Measurements from ENCODE around the gene EDDM3A. TPM values are rescaled to one million over a fixed set of nuclear protein-coding genes. Genes with fewer than 3 reads are reported as not detected.

Gene EDDM3A
- total and polyA plus RNA-seq, 2 experiments from 2014 or later, result not detected

DNA sequence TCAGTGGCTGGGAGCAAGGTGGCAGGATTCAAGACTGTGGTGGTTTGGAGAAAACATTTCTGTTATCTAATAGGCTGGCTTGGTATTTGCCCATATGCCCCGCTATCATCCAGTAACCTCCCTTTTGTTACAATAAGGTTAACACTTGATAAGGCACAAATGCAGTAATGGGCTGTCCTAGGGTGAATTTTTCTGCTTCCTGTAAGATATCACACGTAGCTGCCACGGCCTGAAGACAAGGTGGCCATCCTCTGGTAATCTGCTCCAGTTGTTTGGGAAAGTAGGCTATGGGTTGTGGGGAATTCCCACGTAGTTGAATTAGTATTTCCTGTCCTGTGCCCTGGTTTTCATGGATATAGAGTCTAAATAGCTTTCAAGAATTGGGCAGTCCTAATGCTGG, 34.0 kb upstream of the EDDM3A start:
- H4K20me1 ChIP-seq (replicated peaks; ENCODE audit: insufficient read depth), result no peaks in the 10 kb centered on the region
- Mint-ChIP-seq H3K36me3 (ENCODE audit: low read depth) (peaks cover 15% of the 10 kb centered on the region), H3K4me3 (no peak overlapping the region), H3K4me1 (peaks cover 31% of the 10 kb centered on the region), H3K27ac (no peak overlapping the region), H3K9me3 (peaks cover 19% of the 10 kb centered on the region), H3K27me3 (ENCODE audit: insufficient read depth, low read depth, poor library complexity) (peaks cover 7% of the 10 kb centered on the region)
- ATAC-seq, result no peak
- H3K4me2 ChIP-seq, result no peak overlapping the region
- no peaks in the 10 kb centered on the region for H3K79me2 ChIP-seq (replicated peaks; ENCODE audit: insufficient read depth)
- peaks cover 13% of the 10 kb centered on the region; the same call in 1 of the 2 replicates for H3K9me2 ChIP-seq (ENCODE audit: insufficient read depth)
- H3K36me3 ChIP-seq (ENCODE audit: insufficient read depth), result no peaks in the 10 kb centered on the region
- H3F3A ChIP-seq (replicated peaks; ENCODE audit: low read depth), result no peaks in the 10 kb centered on the region
- no peaks in the 10 kb centered on the region for H3K4me1 ChIP-seq (ENCODE audit: insufficient read depth)
- H3K27me3 ChIP-seq (ENCODE audit: insufficient read depth), result no peaks in the 10 kb centered on the region
- H2AFZ ChIP-seq, result no peak overlapping the region
- DNase-seq (ENCODE audit: low spot score), result no peak
- H3K4me3 ChIP-seq, result no peak overlapping the region
- TF ChIP-seq, protein P1, sequence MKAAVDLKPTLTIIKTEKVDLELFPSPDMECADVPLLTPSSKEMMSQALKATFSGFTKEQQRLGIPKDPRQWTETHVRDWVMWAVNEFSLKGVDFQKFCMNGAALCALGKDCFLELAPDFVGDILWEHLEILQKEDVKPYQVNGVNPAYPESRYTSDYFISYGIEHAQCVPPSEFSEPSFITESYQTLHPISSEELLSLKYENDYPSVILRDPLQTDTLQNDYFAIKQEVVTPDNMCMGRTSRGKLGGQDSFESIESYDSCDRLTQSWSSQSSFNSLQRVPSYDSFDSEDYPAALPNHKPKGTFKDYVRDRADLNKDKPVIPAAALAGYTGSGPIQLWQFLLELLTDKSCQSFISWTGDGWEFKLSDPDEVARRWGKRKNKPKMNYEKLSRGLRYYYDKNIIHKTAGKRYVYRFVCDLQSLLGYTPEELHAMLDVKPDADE (IDR thresholded peaks at IDR 0.05), result no peak
- TF ChIP-seq EZH2phosphoT487 (IDR thresholded peaks at IDR 0.05; ENCODE audit: unreplicated experiment) (no peak), POLR2AphosphoS5 (IDR thresholded peaks at IDR 0.05; ENCODE audit: low read depth) (no peak), NANOG (IDR thresholded peaks at IDR 0.05; ENCODE audit: borderline replicate concordance) (no peak), EZH2 (IDR thresholded peaks at IDR 0.05; ENCODE audit: low read depth, unreplicated experiment) (no peak), JUNB (IDR thresholded peaks at IDR 0.05; ENCODE audit: unreplicated experiment) (no peak), CREB1 (CRISPR knock-in tag; IDR thresholded peaks at IDR 0.05; ENCODE audit: low read depth) (no peak), ZNF331 (CRISPR knock-in tag; IDR thresholded peaks at IDR 0.05; ENCODE audit: low read depth) (no peak), STAT1 (IDR thresholded peaks at IDR 0.05; ENCODE audit: unreplicated experiment) (no peak), ZNF114 (CRISPR knock-in tag; IDR thresholded peaks at IDR 0.05) (no peak)
- TF ChIP-seq, protein P2, sequence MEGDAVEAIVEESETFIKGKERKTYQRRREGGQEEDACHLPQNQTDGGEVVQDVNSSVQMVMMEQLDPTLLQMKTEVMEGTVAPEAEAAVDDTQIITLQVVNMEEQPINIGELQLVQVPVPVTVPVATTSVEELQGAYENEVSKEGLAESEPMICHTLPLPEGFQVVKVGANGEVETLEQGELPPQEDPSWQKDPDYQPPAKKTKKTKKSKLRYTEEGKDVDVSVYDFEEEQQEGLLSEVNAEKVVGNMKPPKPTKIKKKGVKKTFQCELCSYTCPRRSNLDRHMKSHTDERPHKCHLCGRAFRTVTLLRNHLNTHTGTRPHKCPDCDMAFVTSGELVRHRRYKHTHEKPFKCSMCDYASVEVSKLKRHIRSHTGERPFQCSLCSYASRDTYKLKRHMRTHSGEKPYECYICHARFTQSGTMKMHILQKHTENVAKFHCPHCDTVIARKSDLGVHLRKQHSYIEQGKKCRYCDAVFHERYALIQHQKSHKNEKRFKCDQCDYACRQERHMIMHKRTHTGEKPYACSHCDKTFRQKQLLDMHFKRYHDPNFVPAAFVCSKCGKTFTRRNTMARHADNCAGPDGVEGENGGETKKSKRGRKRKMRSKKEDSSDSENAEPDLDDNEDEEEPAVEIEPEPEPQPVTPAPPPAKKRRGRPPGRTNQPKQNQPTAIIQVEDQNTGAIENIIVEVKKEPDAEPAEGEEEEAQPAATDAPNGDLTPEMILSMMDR (conservative IDR thresholded peaks at IDR 0.05; ENCODE audit: low read depth in 2 of 2), result no peak
- TF ChIP-seq, protein P3, sequence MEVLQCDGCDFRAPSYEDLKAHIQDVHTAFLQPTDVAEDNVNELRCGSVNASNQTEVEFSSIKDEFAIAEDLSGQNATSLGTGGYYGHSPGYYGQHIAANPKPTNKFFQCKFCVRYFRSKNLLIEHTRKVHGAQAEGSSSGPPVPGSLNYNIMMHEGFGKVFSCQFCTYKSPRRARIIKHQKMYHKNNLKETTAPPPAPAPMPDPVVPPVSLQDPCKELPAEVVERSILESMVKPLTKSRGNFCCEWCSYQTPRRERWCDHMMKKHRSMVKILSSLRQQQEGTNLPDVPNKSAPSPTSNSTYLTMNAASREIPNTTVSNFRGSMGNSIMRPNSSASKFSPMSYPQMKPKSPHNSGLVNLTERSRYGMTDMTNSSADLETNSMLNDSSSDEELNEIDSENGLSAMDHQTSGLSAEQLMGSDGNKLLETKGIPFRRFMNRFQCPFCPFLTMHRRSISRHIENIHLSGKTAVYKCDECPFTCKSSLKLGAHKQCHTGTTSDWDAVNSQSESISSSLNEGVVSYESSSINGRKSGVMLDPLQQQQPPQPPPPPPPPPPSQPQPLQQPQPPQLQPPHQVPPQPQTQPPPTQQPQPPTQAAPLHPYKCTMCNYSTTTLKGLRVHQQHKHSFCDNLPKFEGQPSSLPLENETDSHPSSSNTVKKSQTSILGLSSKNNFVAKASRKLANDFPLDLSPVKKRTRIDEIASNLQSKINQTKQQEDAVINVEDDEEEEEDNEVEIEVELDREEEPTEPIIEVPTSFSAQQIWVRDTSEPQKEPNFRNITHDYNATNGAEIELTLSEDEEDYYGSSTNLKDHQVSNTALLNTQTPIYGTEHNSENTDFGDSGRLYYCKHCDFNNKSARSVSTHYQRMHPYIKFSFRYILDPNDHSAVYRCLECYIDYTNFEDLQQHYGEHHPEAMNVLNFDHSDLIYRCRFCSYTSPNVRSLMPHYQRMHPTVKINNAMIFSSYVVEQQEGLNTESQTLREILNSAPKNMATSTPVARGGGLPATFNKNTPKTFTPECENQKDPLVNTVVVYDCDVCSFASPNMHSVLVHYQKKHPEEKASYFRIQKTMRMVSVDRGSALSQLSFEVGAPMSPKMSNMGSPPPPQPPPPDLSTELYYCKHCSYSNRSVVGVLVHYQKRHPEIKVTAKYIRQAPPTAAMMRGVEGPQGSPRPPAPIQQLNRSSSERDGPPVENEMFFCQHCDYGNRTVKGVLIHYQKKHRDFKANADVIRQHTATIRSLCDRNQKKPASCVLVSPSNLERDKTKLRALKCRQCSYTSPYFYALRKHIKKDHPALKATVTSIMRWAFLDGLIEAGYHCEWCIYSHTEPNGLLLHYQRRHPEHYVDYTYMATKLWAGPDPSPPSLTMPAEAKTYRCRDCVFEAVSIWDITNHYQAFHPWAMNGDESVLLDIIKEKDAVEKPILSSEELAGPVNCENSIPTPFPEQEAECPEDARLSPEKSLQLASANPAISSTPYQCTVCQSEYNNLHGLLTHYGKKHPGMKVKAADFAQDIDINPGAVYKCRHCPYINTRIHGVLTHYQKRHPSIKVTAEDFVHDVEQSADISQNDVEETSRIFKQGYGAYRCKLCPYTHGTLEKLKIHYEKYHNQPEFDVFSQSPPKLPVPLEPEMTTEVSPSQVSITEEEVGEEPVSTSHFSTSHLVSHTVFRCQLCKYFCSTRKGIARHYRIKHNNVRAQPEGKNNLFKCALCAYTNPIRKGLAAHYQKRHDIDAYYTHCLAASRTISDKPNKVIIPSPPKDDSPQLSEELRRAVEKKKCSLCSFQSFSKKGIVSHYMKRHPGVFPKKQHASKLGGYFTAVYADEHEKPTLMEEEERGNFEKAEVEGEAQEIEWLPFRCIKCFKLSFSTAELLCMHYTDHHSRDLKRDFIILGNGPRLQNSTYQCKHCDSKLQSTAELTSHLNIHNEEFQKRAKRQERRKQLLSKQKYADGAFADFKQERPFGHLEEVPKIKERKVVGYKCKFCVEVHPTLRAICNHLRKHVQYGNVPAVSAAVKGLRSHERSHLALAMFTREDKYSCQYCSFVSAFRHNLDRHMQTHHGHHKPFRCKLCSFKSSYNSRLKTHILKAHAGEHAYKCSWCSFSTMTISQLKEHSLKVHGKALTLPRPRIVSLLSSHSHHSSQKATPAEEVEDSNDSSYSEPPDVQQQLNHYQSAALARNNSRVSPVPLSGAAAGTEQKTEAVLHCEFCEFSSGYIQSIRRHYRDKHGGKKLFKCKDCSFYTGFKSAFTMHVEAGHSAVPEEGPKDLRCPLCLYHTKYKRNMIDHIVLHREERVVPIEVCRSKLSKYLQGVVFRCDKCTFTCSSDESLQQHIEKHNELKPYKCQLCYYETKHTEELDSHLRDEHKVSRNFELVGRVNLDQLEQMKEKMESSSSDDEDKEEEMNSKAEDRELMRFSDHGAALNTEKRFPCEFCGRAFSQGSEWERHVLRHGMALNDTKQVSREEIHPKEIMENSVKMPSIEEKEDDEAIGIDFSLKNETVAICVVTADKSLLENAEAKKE (CRISPR knock-in tag; IDR thresholded peaks at IDR 0.05), result no peak
- TF ChIP-seq, protein P4, sequence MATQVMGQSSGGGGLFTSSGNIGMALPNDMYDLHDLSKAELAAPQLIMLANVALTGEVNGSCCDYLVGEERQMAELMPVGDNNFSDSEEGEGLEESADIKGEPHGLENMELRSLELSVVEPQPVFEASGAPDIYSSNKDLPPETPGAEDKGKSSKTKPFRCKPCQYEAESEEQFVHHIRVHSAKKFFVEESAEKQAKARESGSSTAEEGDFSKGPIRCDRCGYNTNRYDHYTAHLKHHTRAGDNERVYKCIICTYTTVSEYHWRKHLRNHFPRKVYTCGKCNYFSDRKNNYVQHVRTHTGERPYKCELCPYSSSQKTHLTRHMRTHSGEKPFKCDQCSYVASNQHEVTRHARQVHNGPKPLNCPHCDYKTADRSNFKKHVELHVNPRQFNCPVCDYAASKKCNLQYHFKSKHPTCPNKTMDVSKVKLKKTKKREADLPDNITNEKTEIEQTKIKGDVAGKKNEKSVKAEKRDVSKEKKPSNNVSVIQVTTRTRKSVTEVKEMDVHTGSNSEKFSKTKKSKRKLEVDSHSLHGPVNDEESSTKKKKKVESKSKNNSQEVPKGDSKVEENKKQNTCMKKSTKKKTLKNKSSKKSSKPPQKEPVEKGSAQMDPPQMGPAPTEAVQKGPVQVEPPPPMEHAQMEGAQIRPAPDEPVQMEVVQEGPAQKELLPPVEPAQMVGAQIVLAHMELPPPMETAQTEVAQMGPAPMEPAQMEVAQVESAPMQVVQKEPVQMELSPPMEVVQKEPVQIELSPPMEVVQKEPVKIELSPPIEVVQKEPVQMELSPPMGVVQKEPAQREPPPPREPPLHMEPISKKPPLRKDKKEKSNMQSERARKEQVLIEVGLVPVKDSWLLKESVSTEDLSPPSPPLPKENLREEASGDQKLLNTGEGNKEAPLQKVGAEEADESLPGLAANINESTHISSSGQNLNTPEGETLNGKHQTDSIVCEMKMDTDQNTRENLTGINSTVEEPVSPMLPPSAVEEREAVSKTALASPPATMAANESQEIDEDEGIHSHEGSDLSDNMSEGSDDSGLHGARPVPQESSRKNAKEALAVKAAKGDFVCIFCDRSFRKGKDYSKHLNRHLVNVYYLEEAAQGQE (IDR thresholded peaks at IDR 0.05; ENCODE audit: unreplicated experiment), result no peak
- H3K27ac ChIP-seq (ENCODE audit: low read depth), result no peak overlapping the region
